ENCODE measurements around the gene OSM. TPM values are rescaled to one million over a fixed set of nuclear protein-coding genes. Genes with fewer than 3 reads are reported as not detected.

The OSM gene
- total RNA-seq, 1 experiment from 2014 or later, result not detected

GRCh38 chr22:30285846-30286200, 19.2 kb upstream of the OSM start:
- Histone ChIP-seq H3K27me3 (ENCODE audit: control insufficient read depth, insufficient read depth, low read length) (no peaks in the 10 kb centered on the region), H3K4me3 (ENCODE audit: low read depth in 2 of 2, low read length in 2 of 2) (no peak overlapping the region), H3K27ac (ENCODE audit: low read length) (no peak overlapping the region), H3K9me3 (ENCODE audit: control insufficient read depth, insufficient read depth, low read depth, low read length) (no peaks in the 10 kb centered on the region), H3K4me1 (ENCODE audit: control insufficient read depth, insufficient read depth, low read length) (peaks cover 20% of the 10 kb centered on the region), H3K36me3 (ENCODE audit: control insufficient read depth, insufficient read depth, low read length) (no peaks in the 10 kb centered on the region; the same call in 1 of the 2 replicates)
- ChIA-PET POLR2A (no interaction called here), CTCF (no interaction called here)
- in situ Hi-C loops (cut with HindIII; ENCODE audit: low pct_unique_long_range_greater_than_20kb, low sequenced_read_pairs), result no loop called here
- BruUV-seq (replicated peaks), result no TSS peak
- no peak for TF ChIP-seq SIN3A (IDR thresholded peaks at IDR 0.05; ENCODE audit: borderline replicate concordance, insufficient read depth, low read depth, low read length)
- no peak for TF ChIP-seq POLR2AphosphoS5 (IDR thresholded peaks at IDR 0.05; ENCODE audit: low read depth, low read length)
- TF ChIP-seq, protein P1, sequence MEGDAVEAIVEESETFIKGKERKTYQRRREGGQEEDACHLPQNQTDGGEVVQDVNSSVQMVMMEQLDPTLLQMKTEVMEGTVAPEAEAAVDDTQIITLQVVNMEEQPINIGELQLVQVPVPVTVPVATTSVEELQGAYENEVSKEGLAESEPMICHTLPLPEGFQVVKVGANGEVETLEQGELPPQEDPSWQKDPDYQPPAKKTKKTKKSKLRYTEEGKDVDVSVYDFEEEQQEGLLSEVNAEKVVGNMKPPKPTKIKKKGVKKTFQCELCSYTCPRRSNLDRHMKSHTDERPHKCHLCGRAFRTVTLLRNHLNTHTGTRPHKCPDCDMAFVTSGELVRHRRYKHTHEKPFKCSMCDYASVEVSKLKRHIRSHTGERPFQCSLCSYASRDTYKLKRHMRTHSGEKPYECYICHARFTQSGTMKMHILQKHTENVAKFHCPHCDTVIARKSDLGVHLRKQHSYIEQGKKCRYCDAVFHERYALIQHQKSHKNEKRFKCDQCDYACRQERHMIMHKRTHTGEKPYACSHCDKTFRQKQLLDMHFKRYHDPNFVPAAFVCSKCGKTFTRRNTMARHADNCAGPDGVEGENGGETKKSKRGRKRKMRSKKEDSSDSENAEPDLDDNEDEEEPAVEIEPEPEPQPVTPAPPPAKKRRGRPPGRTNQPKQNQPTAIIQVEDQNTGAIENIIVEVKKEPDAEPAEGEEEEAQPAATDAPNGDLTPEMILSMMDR (IDR thresholded peaks at IDR 0.05), result no peak
- no peak for TF ChIP-seq TCF7L2 (IDR thresholded peaks at IDR 0.05; ENCODE audit: low read depth, low read length)
- TF ChIP-seq REST (IDR thresholded peaks at IDR 0.05; ENCODE audit: insufficient read depth in 1 of 2, low read depth in 2 of 2, low read length in 1 of 2), result no peak
- intact Hi-C loops (cut with micrococcal nuclease; ENCODE audit: unreplicated experiment), result loop anchor here (5.0 kb wide), 1 partner anchor 101 kb away; the partner anchor contains the start of gene RNF215
- DNase-seq (ENCODE audit: low read depth, low spot score) (no peak), ATAC-seq (no peak)

DNA sequence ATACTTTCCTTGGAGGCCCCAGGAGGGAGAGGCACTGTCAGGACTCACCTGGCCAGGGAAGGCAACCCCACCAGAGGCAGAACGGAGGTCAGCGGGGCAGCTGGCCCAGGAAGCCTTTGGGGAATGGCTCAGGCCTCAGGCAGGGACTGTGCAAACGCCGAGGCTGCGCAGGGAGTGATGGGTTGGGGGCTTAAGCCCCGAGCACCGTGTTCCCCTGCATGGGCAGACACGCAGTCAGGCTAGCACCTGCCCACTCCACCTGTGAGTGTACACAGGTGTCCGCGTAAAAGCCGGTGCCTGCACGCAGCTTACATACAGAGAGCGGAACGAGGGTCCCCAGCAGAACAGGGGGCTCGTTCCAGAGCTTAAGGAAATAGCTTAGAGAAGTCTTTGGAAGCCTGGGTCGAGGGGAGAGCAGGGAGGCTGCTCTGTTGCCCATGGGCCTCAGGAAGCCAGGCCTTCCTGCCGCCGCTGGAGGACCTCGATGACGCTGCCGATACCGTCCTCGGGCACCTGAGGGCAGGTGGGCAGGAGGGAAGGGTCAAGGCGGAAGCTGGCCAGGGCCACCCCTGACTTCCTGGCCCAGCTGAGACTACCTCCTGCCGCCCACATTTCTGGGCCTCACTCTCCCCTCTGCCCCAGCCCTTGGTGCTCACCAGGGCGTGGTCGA, 18.7 kb upstream of the OSM start:
- ATAC-seq (no peak), DNase-seq (ENCODE audit: low read depth, low spot score) (no peak)
- Histone ChIP-seq H3K27me3 (ENCODE audit: control insufficient read depth, insufficient read depth, low read length) (no peaks in the 10 kb centered on the region), H3K27ac (ENCODE audit: low read length) (no peak overlapping the region), H3K4me3 (ENCODE audit: low read depth in 2 of 2, low read length in 2 of 2) (no peak overlapping the region), H3K4me1 (ENCODE audit: control insufficient read depth, insufficient read depth, low read length) (peaks cover 15% of the 10 kb centered on the region), H3K36me3 (ENCODE audit: control insufficient read depth, insufficient read depth, low read length) (no peaks in the 10 kb centered on the region; the same call in 1 of the 2 replicates), H3K9me3 (ENCODE audit: control insufficient read depth, insufficient read depth, low read depth, low read length) (no peaks in the 10 kb centered on the region)
- BruUV-seq (replicated peaks), result no TSS peak
- in situ Hi-C loops (cut with HindIII; ENCODE audit: low pct_unique_long_range_greater_than_20kb, low sequenced_read_pairs), result no loop called here
- TF ChIP-seq, protein P1 (IDR thresholded peaks at IDR 0.05), result no peak
- TF ChIP-seq SIN3A (IDR thresholded peaks at IDR 0.05; ENCODE audit: borderline replicate concordance, insufficient read depth, low read depth, low read length) (no peak), REST (IDR thresholded peaks at IDR 0.05; ENCODE audit: insufficient read depth in 1 of 2, low read depth in 2 of 2, low read length in 1 of 2) (no peak), TCF7L2 (IDR thresholded peaks at IDR 0.05; ENCODE audit: low read depth, low read length) (no peak)
- CTCF ChIA-PET, result no interaction called here
- POLR2A ChIA-PET, result no interaction called here
- intact Hi-C loops (cut with micrococcal nuclease; ENCODE audit: unreplicated experiment), result loop anchor here (5.0 kb wide), 1 partner anchor 102 kb away; the partner anchor contains the start of gene RNF215
